HCT116 (cell line): ENCODE results near the gene TMC6. TPM values are rescaled to one million over a fixed set of nuclear protein-coding genes. Genes with fewer than 3 reads are reported as not detected.

Source experiments
- ATAC-seq: fragments of 200-7000 bp; cut with Tn5 transposase; 2 replicates; pipeline ENCODE4 v1.9.1; 2020; ENCODE audit warnings: mild to moderate bottlenecking, moderate library complexity
- BruUV-seq: library from RNA; stranded (reverse); fragments of 400-500 nt; replicated peaks from 2 replicates; lab custom pipeline; 2021; lab: Mats Ljungman, UMichigan
- CTCF ChIA-PET: fragments of 300-600 bp; sonication (Branson Sonifier 250); formaldehyde crosslinking; loops from one replicate; lab custom pipeline; 2021; ENCODE audit warnings: antibody characterized with exemption; lab: Charles Lee
- POLR2A ChIA-PET: fragments of 300-600, 350-600 bp; sonication (Branson Sonifier 250); formaldehyde crosslinking; loops from one replicate; lab custom pipeline; 2021; ENCODE audit warnings: antibody characterized with exemption; lab: Charles Lee
- RAD21 ChIA-PET, 2 experiments: fragments of 300-600 bp; sonication (Branson Sonifier 250); formaldehyde crosslinking; loops; one replicate each; lab custom pipeline; 2023; ENCODE audit warnings: low total read pairs in 2 of 2; ENCODE audit not compliant: uncharacterized antibody in 2 of 2, unreplicated experiment in 2 of 2, low non-redundant PET in 1 of 2; lab: Charles Lee
- DNase-seq: peaks from one replicate; pipeline ENCODE4 v3.0.0-alpha.2; 2010; ENCODE audit warnings: low read depth, low spot score
- H2AFZ ChIP-seq: fragments of 200-600 bp; shearing (Covaris generic), sonication (generic); 2 replicates; pipeline ENCODE4 v1.6.1; 2017; ENCODE audit warnings: low read depth, mixed run types, mixed read lengths, antibody characterized with exemption, low read length; ENCODE audit not compliant: poor library complexity, severe bottlenecking
- H3K27ac ChIP-seq: 2 replicates; pipeline ENCODE4 v1.5.1; 2012; ENCODE audit warnings: low read depth, low read length
- H3K27me3 ChIP-seq: fragments of 200-600 bp; sonication (generic); 2 replicates; pipeline ENCODE4 v1.6.1; 2016; ENCODE audit warnings: mixed run types, low read length, mixed read lengths; ENCODE audit not compliant: insufficient read depth
- H3K36me3 ChIP-seq, 2 experiments: fragments of 200-500 bp in 1 of 2; fragments of 200-600 bp in 1 of 2; sonication (Bioruptor generic) in 1 of 2; sonication (generic) in 1 of 2; 2 replicates each; pipeline versions ENCODE4 v1.5.1 to v1.6.1; 2014 to 2016; ENCODE audit warnings: low read length in 2 of 2, inconsistent platforms in 1 of 2, mixed read lengths in 1 of 2, mixed run types in 1 of 2; ENCODE audit not compliant: insufficient read depth in 2 of 2, control insufficient read depth in 1 of 2
- H3K4me1 ChIP-seq, 2 experiments: fragments of 200-600 bp in 1 of 2; sonication (generic) in 1 of 2; 2 replicates each; pipeline versions ENCODE4 v1.5.1 to v1.6.1; 2012 to 2017; ENCODE audit warnings: low read length in 2 of 2, inconsistent platforms in 1 of 2, mild to moderate bottlenecking in 1 of 2, mixed read lengths in 1 of 2, mixed run types in 1 of 2, moderate library complexity in 1 of 2; ENCODE audit not compliant: insufficient read depth in 2 of 2, control insufficient read depth in 1 of 2
- H3K4me2 ChIP-seq: fragments of 200-600 bp; sonication (generic); 2 replicates; pipeline ENCODE4 v1.6.1; 2017; ENCODE audit warnings: mixed run types, low read length, mixed read lengths
- H3K4me3 ChIP-seq, 2 experiments: fragments of 200-600 bp in 1 of 2; sonication (generic) in 1 of 2; replicated peaks in 1 of 2; 2 replicates each; pipeline ENCODE4 v1.5.1; 2011 to 2016; ENCODE audit warnings: low read length in 2 of 2, control low read depth in 1 of 2, low read depth in 1 of 2, mild to moderate bottlenecking in 1 of 2, mixed read lengths in 1 of 2, mixed run types in 1 of 2
- H3K79me2 ChIP-seq: fragments of 200-600 bp; sonication (generic); 2 replicates; pipeline ENCODE4 v1.6.1; 2017; ENCODE audit warnings: mild to moderate bottlenecking, mixed run types, low read length, moderate library complexity, mixed read lengths; ENCODE audit not compliant: insufficient read depth
- H3K9ac ChIP-seq: fragments of 200-600 bp; sonication (generic); 2 replicates; pipeline ENCODE4 v1.6.1; 2016; ENCODE audit warnings: low read length, mixed read lengths
- H3K9me2 ChIP-seq: fragments of 200-600 bp; sonication (generic), shearing (Covaris generic); 2 replicates; pipeline ENCODE4 v1.6.1; 2017; ENCODE audit warnings: mixed run types, mild to moderate bottlenecking, moderate library complexity; ENCODE audit not compliant: insufficient read depth
- H3K9me3 ChIP-seq, 2 experiments: fragments of 200-500 bp in 1 of 2; fragments of 200-600 bp in 1 of 2; sonication (Bioruptor generic) in 1 of 2; sonication (generic) in 1 of 2; 2 replicates each; pipeline ENCODE4 v1.6.1; 2014 to 2017; ENCODE audit warnings: low read length in 2 of 2, mixed read lengths in 2 of 2, inconsistent platforms in 1 of 2, low read depth in 1 of 2, mild to moderate bottlenecking in 1 of 2, mixed run types in 1 of 2, moderate library complexity in 1 of 2; ENCODE audit not compliant: control insufficient read depth in 1 of 2, insufficient read depth in 1 of 2
- H4K20me1 ChIP-seq: fragments of 200-600 bp; sonication (generic), shearing (Covaris generic); 2 replicates; pipeline ENCODE4 v1.6.1; 2017; ENCODE audit warnings: mixed run types, mild to moderate bottlenecking, moderate library complexity; ENCODE audit not compliant: insufficient read depth
- CBX3 ChIP-seq: IDR thresholded peaks from 2 replicates; pipeline ENCODE4 v1.6.1; 2012; ENCODE audit warnings: low read depth
- CEBPB ChIP-seq: IDR thresholded peaks from 2 replicates; pipeline ENCODE4 v1.6.1; 2012; ENCODE audit warnings: low read depth
- ELF1 ChIP-seq: IDR thresholded peaks from 2 replicates; pipeline ENCODE4 v1.6.1; 2012; ENCODE audit warnings: low read depth, borderline replicate concordance
- EZH2 ChIP-seq: fragments of 200-600 bp; sonication (generic); IDR thresholded peaks from 2 replicates; pipeline ENCODE4 v1.6.1; 2017; ENCODE audit warnings: antibody characterized with exemption, mixed run types
- EZH2phosphoT487 ChIP-seq: fragments of 200-600 bp; IDR thresholded peaks from 2 replicates; pipeline ENCODE4 v1.6.1; 2018; ENCODE audit warnings: antibody characterized with exemption, borderline replicate concordance
- JUND ChIP-seq: IDR thresholded peaks from 2 replicates; pipeline ENCODE4 v1.6.1; 2012
- POLR2A ChIP-seq: IDR thresholded peaks from 2 replicates; pipeline ENCODE4 v1.7.0; 2011; ENCODE audit warnings: borderline replicate concordance; ENCODE audit not compliant: insufficient read depth, insufficient read length; ENCODE audit errors: extremely low read depth
- RAD21 ChIP-seq: IDR thresholded peaks from 2 replicates; pipeline ENCODE4 v1.6.1; 2012; ENCODE audit warnings: low read depth, mild to moderate bottlenecking
- SIN3A ChIP-seq: IDR thresholded peaks from 2 replicates; pipeline ENCODE4 v1.6.1; 2012; ENCODE audit warnings: low read depth
- SP1 ChIP-seq: IDR thresholded peaks from 2 replicates; pipeline ENCODE4 v1.6.1; 2012; ENCODE audit warnings: low read depth
- SRF ChIP-seq: IDR thresholded peaks from 2 replicates; pipeline ENCODE4 v1.6.1; 2012; ENCODE audit warnings: low read depth
- TCF7L2 ChIP-seq: IDR thresholded peaks from 2 replicates; pipeline ENCODE4 v1.7.0; 2011; ENCODE audit warnings: borderline replicate concordance, inconsistent platforms; ENCODE audit not compliant: insufficient read depth, insufficient read length; ENCODE audit errors: extremely low read depth
- YY1 ChIP-seq: IDR thresholded peaks from 2 replicates; pipeline ENCODE4 v1.6.1; 2011; ENCODE audit warnings: low read length, low read depth, moderate library complexity, mild to moderate bottlenecking; ENCODE audit not compliant: insufficient replicate concordance; ENCODE audit errors: extremely low read depth
- intact Hi-C: fragments of 100-400 bp; cut with micrococcal nuclease; formaldehyde crosslinking; loops from 2 replicates; pipeline ENCODE4 v1.10.0; 2022
- total RNA-seq: library from RNA; stranded (reverse); gene quantifications from one replicate; pipeline ENCODE4 v1.2.1, GENCODE V29; 2021; ENCODE audit not compliant: unreplicated experiment
- TF ChIP-seq, protein P1 (sequence below): IDR thresholded peaks from 2 replicates; pipeline ENCODE4 v1.6.1; 2012; ENCODE audit warnings: low read depth
- TF ChIP-seq, protein P2 (sequence below): IDR thresholded peaks from 2 replicates; pipeline ENCODE4 v1.6.1; 2011; ENCODE audit warnings: mild to moderate bottlenecking, low read length, moderate library complexity; ENCODE audit not compliant: insufficient replicate concordance; ENCODE audit errors: extremely low read depth

The TMC6 gene
- total RNA-seq, 1 experiment from 2014 or later, result 142 TPM

- Histone ChIP-seq H3K36me3 (peaks cover 8 to 24% of the 10 kb centered on the region in 2 experiments; a peak in 2 of 4 replicates), H3K4me3 (no peak overlapping the region), H3K4me1 (no peaks in the 10 kb centered on the region), H3K27me3 (no peaks in the 10 kb centered on the region), H3K79me2 (no peaks in the 10 kb centered on the region), H2AFZ (no peak overlapping the region), H4K20me1 (no peaks in the 10 kb centered on the region), H3K9me2 (no peaks in the 10 kb centered on the region), H3K9ac (no peak overlapping the region), H3K27ac (no peak overlapping the region), H3K9me3 (no peaks in the 10 kb centered on the region), H3K4me2 (no peak overlapping the region)
- BruUV-seq, result no TSS peak
- ChIA-PET RAD21 (no interaction called here), CTCF (interaction anchor here (2.4 to 2.7 kb wide), 3 partner anchors 9 to 164 kb away, joined by 12 to 49 read pairs (median 21); no protein-coding TSS in a partner anchor), POLR2A (no interaction called here)
- intact Hi-C loops, result loop anchor here (10.0 kb wide), 1 partner anchor 338 kb away; no protein-coding TSS in a partner anchor
- DNase-seq (no peak), ATAC-seq (no peak)
- TF ChIP-seq, protein P1, sequence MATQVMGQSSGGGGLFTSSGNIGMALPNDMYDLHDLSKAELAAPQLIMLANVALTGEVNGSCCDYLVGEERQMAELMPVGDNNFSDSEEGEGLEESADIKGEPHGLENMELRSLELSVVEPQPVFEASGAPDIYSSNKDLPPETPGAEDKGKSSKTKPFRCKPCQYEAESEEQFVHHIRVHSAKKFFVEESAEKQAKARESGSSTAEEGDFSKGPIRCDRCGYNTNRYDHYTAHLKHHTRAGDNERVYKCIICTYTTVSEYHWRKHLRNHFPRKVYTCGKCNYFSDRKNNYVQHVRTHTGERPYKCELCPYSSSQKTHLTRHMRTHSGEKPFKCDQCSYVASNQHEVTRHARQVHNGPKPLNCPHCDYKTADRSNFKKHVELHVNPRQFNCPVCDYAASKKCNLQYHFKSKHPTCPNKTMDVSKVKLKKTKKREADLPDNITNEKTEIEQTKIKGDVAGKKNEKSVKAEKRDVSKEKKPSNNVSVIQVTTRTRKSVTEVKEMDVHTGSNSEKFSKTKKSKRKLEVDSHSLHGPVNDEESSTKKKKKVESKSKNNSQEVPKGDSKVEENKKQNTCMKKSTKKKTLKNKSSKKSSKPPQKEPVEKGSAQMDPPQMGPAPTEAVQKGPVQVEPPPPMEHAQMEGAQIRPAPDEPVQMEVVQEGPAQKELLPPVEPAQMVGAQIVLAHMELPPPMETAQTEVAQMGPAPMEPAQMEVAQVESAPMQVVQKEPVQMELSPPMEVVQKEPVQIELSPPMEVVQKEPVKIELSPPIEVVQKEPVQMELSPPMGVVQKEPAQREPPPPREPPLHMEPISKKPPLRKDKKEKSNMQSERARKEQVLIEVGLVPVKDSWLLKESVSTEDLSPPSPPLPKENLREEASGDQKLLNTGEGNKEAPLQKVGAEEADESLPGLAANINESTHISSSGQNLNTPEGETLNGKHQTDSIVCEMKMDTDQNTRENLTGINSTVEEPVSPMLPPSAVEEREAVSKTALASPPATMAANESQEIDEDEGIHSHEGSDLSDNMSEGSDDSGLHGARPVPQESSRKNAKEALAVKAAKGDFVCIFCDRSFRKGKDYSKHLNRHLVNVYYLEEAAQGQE, result no peak
- TF ChIP-seq YY1, result no peak
- TF ChIP-seq JUND, result no peak
- TF ChIP-seq SP1, result no peak
- no peak for TF ChIP-seq CBX3
- no peak for TF ChIP-seq TCF7L2
- TF ChIP-seq RAD21, result no peak
- no peak for TF ChIP-seq CEBPB
- TF ChIP-seq ELF1, result no peak
- no peak for TF ChIP-seq SIN3A
- TF ChIP-seq POLR2A, result no peak
- no peak for TF ChIP-seq EZH2phosphoT487
- TF ChIP-seq SRF, result no peak
- no peak for TF ChIP-seq EZH2
- TF ChIP-seq, protein P2, sequence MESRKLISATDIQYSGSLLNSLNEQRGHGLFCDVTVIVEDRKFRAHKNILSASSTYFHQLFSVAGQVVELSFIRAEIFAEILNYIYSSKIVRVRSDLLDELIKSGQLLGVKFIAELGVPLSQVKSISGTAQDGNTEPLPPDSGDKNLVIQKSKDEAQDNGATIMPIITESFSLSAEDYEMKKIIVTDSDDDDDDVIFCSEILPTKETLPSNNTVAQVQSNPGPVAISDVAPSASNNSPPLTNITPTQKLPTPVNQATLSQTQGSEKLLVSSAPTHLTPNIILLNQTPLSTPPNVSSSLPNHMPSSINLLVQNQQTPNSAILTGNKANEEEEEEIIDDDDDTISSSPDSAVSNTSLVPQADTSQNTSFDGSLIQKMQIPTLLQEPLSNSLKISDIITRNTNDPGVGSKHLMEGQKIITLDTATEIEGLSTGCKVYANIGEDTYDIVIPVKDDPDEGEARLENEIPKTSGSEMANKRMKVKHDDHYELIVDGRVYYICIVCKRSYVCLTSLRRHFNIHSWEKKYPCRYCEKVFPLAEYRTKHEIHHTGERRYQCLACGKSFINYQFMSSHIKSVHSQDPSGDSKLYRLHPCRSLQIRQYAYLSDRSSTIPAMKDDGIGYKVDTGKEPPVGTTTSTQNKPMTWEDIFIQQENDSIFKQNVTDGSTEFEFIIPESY, result no peak
These were observed 41.8 kb downstream of the TMC6 start for GRCh38 chr17:78086740-78087139.
